C4-2B (cell line): Measurements from ENCODE around the gene B4GALNT2.
A peak's percentile ranks its signal among the peaks of the same experiment; 100 is the strongest.
"Not testable (repeated sequence)": the region's sequence is repeated elsewhere in the genome, so short reads cannot be mapped to it uniquely, and the experiment has no call there.

Source experiments
- H3K27ac ChIP-seq: fragments of 450-650 bp; 2 replicates; pipeline ENCODE4 v1.5.1; 2017
- ZFX ChIP-seq: fragments of 450-650 bp; IDR thresholded peaks from 2 replicates; pipeline ENCODE4 v1.6.1; 2017
- TF ChIP-seq, protein P1 (sequence below): fragments of 450-650 bp; conservative IDR thresholded peaks from 2 replicates; pipeline ENCODE4 v1.5.1; 2017; ENCODE audit warnings: mild to moderate bottlenecking

B4GALNT2 gene

GRCh38 chr17:49165143-49165542, 32.6 kb downstream of the B4GALNT2 start:
- no peak overlapping the region for H3K27ac ChIP-seq
- TF ChIP-seq, protein P1, sequence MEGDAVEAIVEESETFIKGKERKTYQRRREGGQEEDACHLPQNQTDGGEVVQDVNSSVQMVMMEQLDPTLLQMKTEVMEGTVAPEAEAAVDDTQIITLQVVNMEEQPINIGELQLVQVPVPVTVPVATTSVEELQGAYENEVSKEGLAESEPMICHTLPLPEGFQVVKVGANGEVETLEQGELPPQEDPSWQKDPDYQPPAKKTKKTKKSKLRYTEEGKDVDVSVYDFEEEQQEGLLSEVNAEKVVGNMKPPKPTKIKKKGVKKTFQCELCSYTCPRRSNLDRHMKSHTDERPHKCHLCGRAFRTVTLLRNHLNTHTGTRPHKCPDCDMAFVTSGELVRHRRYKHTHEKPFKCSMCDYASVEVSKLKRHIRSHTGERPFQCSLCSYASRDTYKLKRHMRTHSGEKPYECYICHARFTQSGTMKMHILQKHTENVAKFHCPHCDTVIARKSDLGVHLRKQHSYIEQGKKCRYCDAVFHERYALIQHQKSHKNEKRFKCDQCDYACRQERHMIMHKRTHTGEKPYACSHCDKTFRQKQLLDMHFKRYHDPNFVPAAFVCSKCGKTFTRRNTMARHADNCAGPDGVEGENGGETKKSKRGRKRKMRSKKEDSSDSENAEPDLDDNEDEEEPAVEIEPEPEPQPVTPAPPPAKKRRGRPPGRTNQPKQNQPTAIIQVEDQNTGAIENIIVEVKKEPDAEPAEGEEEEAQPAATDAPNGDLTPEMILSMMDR = no peak
- no peak for TF ChIP-seq ZFX

- no peak overlapping the region for H3K27ac ChIP-seq
- TF ChIP-seq, protein P1 = no peak
- no peak for TF ChIP-seq ZFX
These were observed 36.1 kb downstream of the B4GALNT2 start for GRCh38 chr17:49168706-49169105.

GRCh38 chr17:49170216-49170615, 37.6 kb downstream of the B4GALNT2 start:
- H3K27ac ChIP-seq = no peak overlapping the region
- no peak for TF ChIP-seq ZFX
- TF ChIP-seq, protein P1 = no peak

- H3K27ac ChIP-seq = not testable (repeated sequence)
These were observed 38.1 kb downstream of the B4GALNT2 start for GRCh38 chr17:49170711-49171110.

DNA sequence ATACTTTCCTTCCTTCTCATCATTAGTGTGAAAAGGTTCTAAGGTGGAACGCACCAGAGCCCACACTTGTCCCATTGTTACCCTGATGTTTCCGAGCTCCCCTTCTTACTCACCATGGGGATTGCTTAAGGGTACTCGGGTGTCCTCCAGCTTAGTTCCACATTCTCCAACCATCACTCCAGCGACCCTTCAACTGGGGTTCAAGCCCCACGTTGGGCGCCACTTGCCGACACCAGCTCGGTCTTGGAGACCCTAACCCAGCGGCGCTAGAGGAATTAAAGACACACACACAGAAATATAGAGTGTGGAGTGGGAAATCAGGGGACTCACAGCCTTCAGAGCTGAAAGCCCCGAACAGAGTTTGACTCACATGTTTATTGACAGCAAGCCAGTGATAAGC, 43.4 kb downstream of the B4GALNT2 start:
- not testable (repeated sequence) for H3K27ac ChIP-seq

DNA sequence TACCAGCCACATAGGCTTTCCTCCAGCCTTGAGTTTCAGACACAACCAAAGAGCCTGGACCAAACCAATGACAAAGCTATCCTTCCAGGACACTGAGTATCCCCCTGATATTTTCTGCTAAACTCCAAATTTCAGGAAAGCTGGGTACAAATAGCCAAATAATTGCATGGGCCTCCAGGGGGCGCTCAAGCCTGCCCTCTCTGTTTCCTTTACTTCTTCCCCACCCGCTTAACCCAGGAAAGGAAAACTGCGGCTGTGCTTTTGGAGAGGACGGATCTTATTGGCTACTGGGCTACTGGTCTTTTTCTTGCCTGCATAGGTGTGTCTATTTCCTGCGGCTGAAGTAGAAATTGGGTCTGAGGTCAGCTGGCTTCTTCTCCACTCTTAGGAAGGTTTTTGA, 47.7 kb downstream of the B4GALNT2 start:
- TF ChIP-seq ZFX = no peak
- TF ChIP-seq, protein P1 = peak; percentile 97
- no peak overlapping the region for H3K27ac ChIP-seq

GRCh38 chr17:49180998-49181635, 48.5 kb downstream of the B4GALNT2 start:
- TF ChIP-seq ZFX = no peak
- TF ChIP-seq, protein P1 = no peak

DNA sequence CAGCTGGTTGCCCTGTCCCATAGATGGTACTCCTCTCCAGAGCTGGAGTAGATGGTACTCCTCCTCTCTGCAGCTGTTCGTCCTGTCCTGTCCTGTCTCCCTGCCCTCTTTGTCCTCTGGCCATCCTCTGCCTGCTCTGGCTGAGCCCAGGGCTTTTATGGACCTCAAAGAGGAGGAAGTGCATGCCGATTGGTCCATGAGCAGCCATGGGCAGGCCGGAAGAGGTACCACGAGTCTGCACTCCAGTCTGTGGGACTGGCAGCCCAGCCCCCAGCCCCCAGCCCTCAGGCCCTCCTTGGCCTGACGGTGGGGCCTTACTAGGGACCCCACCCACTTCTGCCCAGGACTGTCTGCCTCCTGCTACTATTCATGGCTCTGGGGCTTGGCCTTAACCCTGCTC, 50.8 kb downstream of the B4GALNT2 start:
- no peak for TF ChIP-seq ZFX
- TF ChIP-seq, protein P1 = no peak
- no peak overlapping the region for H3K27ac ChIP-seq

More at GRCh38 chr17:49180998-49181635, 48.5 kb downstream of the B4GALNT2 start:
- no peak overlapping the region for H3K27ac ChIP-seq

GRCh38 chr17:49183801-49184200, 51.2 kb downstream of the B4GALNT2 start:
- no peak overlapping the region for H3K27ac ChIP-seq
- TF ChIP-seq, protein P1 = no peak
- no peak for TF ChIP-seq ZFX

- H3K27ac ChIP-seq = not testable (repeated sequence)
These were observed 52.0 kb downstream of the B4GALNT2 start for GRCh38 chr17:49184522-49184921.

- H3K27ac ChIP-seq = not testable (repeated sequence)
These were observed 52.8 kb downstream of the B4GALNT2 start for GRCh38 chr17:49185381-49185780.
